IPS-NIHi7 (cell line): Measurements from ENCODE around the gene SMO.
"Not testable (repeated sequence)": the region's sequence is repeated elsewhere in the genome, so short reads cannot be mapped to it uniquely, and the experiment has no call there.

Experiments used
- DNase-seq: peaks from one replicate; pipeline ENCODE4 v3.0.0; 2012; ENCODE audit warnings: mixed read lengths; ENCODE audit errors: extremely low spot score

SMO gene

GRCh38 chr7:129238546-129238945 is 50.1 kb downstream of the SMO start:
- no peak for DNase-seq

DNA sequence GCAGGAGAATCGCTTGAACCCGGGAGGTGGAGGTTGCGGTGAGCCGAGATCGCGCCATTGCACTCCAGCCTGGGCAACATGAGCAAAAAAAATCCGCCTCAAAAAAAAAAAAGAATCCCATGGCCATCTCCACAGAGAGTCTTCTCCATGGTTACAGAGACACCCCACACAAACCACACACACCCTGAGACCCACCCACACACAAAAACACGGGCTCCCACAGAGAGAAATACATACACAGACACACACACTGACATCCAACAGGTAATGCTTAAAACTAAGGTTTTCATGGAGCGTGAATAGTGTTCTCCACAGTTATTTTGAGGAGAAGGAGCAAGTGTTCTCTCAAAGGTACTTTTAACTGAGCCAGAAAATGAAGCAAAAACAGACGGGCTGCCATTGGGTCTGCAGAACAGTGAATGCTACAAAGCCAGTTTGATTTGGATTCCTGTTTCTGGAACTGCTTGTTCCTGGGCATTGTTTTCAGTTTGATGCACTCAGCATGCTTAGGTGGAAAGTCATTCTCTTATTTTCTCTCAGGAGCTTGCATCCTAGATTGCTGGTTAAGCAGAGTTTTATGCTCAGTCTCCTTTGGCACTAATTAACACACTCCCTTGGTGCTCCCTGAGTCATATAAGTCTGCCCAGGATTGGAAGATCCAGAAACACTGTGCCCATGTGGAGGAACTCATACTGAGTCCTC is 51.8 kb downstream of the SMO start:
- DNase-seq = no peak

DNA sequence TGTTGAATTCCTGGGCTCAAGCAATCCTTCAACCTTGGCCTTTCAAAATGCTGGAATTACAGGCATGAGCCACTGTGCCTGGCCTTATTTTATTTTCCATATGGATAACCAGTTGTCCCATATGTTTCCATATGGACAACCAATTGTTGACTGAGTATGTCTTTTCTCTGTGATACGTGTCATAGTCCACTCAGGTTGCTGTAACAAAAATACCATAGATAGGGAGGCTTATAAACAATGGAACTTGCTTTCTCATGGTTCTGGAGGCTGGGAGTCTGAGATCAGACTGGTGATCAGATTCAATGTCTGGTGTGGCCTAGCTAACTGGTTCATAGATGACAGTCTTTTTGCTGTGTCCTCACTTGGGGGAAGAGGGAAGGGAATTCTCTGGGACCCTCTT is 55.8 kb downstream of the SMO start:
- no peak for DNase-seq

DNA sequence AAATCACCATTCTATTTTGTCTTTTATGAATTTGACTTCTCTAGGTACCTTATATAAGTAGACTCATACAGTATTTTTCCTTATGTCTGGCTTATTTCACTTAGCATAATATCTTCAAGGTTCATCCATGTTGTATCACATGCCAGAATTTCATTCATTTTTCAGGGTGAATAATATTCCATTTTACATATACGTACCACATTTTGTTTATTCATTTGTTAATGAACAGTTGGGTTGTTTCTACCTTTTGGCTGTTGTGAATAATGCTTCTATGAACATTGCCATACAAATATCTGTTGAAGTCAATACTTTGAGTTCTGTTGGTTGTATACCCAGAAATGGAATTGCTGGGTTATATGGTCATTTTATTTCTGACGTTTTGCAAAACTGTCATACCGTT is 57.1 kb downstream of the SMO start:
- DNase-seq = no peak

- DNase-seq = no peak
Observed at GRCh38 chr7:129247087-129247486, 58.7 kb downstream of the SMO start.

DNA sequence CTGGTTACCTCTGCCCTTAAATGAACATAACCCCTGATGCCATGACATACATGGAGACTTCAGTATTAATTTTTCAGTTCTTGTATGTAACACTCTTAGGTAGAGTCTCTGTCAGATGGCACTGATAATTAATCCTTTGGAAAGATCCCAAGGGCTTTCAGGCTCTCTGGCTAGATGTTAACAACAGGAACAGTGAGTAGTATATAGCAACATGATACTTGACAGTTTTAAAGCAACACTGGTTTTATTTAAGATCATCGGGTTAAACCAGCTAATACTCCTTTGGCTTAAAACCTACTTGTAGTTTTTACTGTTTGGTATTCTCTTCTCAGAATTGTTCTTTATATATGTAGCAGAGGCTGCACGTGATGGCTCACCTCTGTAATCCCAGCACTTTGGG is 63.7 kb downstream of the SMO start:
- DNase-seq = no peak

DNA sequence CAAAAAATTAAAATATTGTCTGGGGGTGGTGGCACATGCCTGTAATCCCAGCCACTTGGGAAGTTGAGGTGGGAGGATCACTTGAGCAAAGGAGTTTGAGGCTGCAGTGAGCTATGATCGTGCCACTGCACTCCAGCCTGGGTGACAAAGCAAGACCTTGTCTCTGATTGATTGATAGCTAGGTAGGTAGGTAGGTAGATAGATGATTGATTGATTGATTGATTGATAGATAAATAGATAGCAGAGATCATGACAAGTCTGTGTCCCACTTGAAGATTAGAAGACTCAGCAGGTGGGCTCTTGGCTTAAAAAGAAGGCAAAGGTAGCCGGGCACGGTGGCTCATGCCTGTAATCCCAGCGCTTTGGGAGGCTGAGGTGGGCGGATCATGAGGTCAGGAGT is 64.2 kb downstream of the SMO start:
- not testable (repeated sequence) for DNase-seq

DNA sequence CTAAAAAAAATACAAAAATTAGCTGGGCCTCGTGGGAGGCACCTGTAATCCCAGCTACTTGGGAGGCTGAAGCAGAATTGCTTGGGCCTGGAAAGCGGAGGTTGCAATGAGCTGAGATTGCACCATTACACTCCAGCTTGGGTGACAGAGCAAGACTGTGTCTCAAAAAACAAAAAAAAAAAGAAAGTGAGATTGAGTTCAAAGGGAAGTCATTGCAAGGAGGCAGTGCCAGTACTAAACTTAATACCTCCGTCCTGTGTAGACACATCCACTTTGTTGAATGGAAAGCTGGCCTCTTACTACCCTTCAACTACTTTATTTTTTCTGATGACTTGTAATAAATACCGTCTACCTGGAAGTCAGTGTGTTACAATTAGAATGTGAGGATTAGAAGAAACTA is 67.4 kb downstream of the SMO start:
- no peak for DNase-seq

- DNase-seq = no peak
Observed at GRCh38 chr7:129256221-129256620, 67.8 kb downstream of the SMO start.

DNA sequence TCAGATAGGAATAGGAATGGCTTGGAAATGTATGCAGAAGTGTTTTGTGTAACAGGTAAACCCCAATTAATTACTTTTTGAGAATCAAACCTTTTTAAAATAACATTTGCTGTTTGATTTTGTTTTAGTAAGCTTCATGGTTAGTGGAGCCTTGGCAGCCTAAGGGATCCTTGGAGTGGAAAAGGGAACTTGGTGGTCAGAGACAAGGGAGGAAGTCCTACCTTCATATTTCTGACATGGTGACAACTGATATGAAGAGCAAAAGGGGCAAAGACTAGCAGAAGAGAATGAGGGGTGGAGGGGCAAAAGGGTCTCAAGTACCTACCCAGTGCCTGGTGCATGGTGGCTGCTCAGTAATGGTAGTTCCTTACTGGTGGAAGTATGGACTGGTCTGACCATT is 68.7 kb downstream of the SMO start:
- DNase-seq = no peak

GRCh38 chr7:129258649-129259389 is 70.4 kb downstream of the SMO start:
- DNase-seq = peak; percentile 76

DNA sequence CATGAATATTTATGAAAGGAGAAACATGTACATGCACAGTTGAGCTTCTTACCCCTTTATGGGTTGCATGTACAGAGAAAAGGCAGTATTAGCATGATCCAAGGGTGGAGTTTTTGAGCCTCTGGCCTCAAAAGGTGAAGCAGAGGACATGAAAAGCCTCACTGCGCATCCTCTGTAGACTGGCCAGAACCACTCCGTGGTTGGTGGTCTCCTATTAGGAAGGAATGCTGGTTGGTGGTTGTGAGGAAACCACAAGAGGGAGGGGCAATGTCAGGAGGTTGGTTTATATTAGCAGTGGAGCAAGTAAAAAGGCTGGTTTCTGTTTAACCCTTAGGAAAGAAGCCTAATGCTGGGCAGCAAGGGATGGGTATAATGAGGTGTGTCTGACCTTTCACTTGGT is 73.9 kb downstream of the SMO start:
- DNase-seq = no peak
